Fibroblast of villous mesenchyme (primary cell): ENCODE data around the gene PSMC1. TPM values are rescaled to one million over a fixed set of nuclear protein-coding genes. Genes with fewer than 3 reads are reported as not detected.

ENCODE experiments used
- DNase-seq: peaks from one replicate; pipeline ENCODE4 v3.0.0-alpha.2; 2010; ENCODE audit warnings: low read depth
- H3K4me3 ChIP-seq: 2 replicates; pipeline ENCODE4 v1.5.1; 2011; ENCODE audit warnings: low read depth, mild to moderate bottlenecking, low read length
- total RNA-seq: library from RNA; depleted of rRNA; stranded (reverse); fragments of >200 nt; gene quantifications from 2 replicates; pipeline ENCODE4 v1.2.3, GENCODE V29; 2012
- TF ChIP-seq, protein P1 (sequence below): IDR thresholded peaks from 2 replicates; pipeline ENCODE4 v1.5.1; 2012; ENCODE audit warnings: low read depth, mild to moderate bottlenecking, low read length; ENCODE audit not compliant: insufficient read depth

PSMC1 gene
- total RNA-seq, 1 donor, result 113 TPM

DNA sequence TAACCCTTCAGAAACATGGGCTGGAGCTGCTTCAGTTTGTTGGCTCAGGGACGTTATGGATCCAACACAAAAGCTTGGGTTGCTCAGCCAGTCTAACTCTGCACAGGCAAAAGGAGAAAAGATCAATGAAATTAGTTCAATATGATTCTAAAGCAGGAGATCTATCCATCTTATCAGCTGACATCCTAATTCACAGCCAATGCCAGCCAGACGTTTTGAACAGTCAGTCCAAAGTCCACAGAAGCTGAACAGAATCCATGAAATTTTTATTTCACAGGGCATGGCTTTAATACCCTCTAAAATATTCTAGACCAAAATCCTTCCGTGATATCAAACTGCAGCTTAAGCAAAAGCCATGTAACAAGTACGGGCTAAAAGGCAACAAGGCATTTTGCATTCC lies 61.7 kb downstream of the PSMC1 start:
- TF ChIP-seq, protein P1, sequence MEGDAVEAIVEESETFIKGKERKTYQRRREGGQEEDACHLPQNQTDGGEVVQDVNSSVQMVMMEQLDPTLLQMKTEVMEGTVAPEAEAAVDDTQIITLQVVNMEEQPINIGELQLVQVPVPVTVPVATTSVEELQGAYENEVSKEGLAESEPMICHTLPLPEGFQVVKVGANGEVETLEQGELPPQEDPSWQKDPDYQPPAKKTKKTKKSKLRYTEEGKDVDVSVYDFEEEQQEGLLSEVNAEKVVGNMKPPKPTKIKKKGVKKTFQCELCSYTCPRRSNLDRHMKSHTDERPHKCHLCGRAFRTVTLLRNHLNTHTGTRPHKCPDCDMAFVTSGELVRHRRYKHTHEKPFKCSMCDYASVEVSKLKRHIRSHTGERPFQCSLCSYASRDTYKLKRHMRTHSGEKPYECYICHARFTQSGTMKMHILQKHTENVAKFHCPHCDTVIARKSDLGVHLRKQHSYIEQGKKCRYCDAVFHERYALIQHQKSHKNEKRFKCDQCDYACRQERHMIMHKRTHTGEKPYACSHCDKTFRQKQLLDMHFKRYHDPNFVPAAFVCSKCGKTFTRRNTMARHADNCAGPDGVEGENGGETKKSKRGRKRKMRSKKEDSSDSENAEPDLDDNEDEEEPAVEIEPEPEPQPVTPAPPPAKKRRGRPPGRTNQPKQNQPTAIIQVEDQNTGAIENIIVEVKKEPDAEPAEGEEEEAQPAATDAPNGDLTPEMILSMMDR, result no peak
- H3K4me3 ChIP-seq, result no peak overlapping the region
- DNase-seq, result no peak

GRCh38 chr14:90319173-90319572 lies 62.8 kb downstream of the PSMC1 start:
- TF ChIP-seq, protein P1, result no peak
- DNase-seq, result peak; percentile 33
- no peak overlapping the region for H3K4me3 ChIP-seq

GRCh38 chr14:90319634-90320541 lies 63.5 kb downstream of the PSMC1 start:
- TF ChIP-seq, protein P1, result no peak
- no peak for DNase-seq
- H3K4me3 ChIP-seq, result no peak overlapping the region

GRCh38 chr14:90321891-90322290 lies 65.5 kb downstream of the PSMC1 start:
- no peak for DNase-seq
- H3K4me3 ChIP-seq, result no peak overlapping the region
- TF ChIP-seq, protein P1, result no peak

Other genes starting within 250 kb of the PSMC1 start
- gene KCNK13, start 194.6 kb upstream of the PSMC1 start, total RNA-seq, result not detected in 2 replicates
- gene NRDE2, start 75.4 kb downstream of the PSMC1 start, total RNA-seq, result 10.0 and 12.1 TPM in 2 replicates
- 173 and 286 TPM in 2 replicates for gene CALM1, start 140.5 kb downstream of the PSMC1 start, total RNA-seq